MCF 10A (cell line): ENCODE data around the gene TCEAL2. TPM values are rescaled to one million over a fixed set of nuclear protein-coding genes. Genes with fewer than 3 reads are reported as not detected.
A peak's percentile ranks its signal among the peaks of the same experiment; 100 is the strongest.
"Not testable (repeated sequence)": the region's sequence is repeated elsewhere in the genome, so short reads cannot be mapped to it uniquely, and the experiment has no call there.

ENCODE experiments used
- Bru-seq: library from RNA; stranded (reverse); fragments of 400-500 nt; gene quantifications from one replicate; lab custom pipeline; 2021; lab: Mats Ljungman, UMichigan
- BruChase-seq, 2 experiments: library from RNA; stranded (reverse); fragments of 400-500 nt; gene quantifications; one replicate each; lab custom pipeline; 2021; lab: Mats Ljungman, UMichigan
- BruUV-seq: library from RNA; stranded (reverse); fragments of 400-500 nt; replicated peaks from 2 replicates; lab custom pipeline; 2021; lab: Mats Ljungman, UMichigan
- CTCF ChIA-PET: fragments of 300-600 bp; sonication (Branson Sonifier 250); formaldehyde crosslinking; extraction: SDS; loops from one replicate; lab custom pipeline; 2021; ENCODE audit warnings: antibody characterized with exemption, inconsistent platforms; lab: Yijun Ruan, JAX
- POLR2A ChIA-PET: fragments of 300-600, 350-650 bp; sonication (Branson Sonifier 250); formaldehyde crosslinking; extraction: SDS; loops from one replicate; lab custom pipeline; 2020; ENCODE audit warnings: antibody characterized with exemption, inconsistent platforms; lab: Yijun Ruan, JAX
- DNase-seq: peaks from one replicate; pipeline ENCODE4 v3.0.0-alpha.2; 2018; ENCODE audit not compliant: unreplicated experiment
- H3K27ac Mint-ChIP-seq: one replicate; pipeline ENCODE4 v1.8.0; 2022; ENCODE audit warnings: mild to moderate bottlenecking, low read depth, mixed read lengths; ENCODE audit not compliant: unreplicated experiment
- H3K27me3 Mint-ChIP-seq: one replicate; pipeline ENCODE4 v1.8.0; 2022; ENCODE audit warnings: mixed read lengths; ENCODE audit not compliant: insufficient read depth, unreplicated experiment
- H3K36me3 Mint-ChIP-seq: one replicate; pipeline ENCODE4 v1.8.0; 2022; ENCODE audit warnings: mild to moderate bottlenecking, moderate library complexity, mixed read lengths; ENCODE audit not compliant: insufficient read depth, unreplicated experiment
- H3K4me1 Mint-ChIP-seq: one replicate; pipeline ENCODE4 v1.8.0; 2022; ENCODE audit warnings: mixed read lengths; ENCODE audit not compliant: insufficient read depth, unreplicated experiment
- H3K4me3 Mint-ChIP-seq: one replicate; pipeline ENCODE4 v1.8.0; 2022; ENCODE audit warnings: mild to moderate bottlenecking, moderate library complexity, mixed read lengths; ENCODE audit not compliant: unreplicated experiment
- H3K9me3 Mint-ChIP-seq: one replicate; pipeline ENCODE4 v1.8.0; 2022; ENCODE audit warnings: mixed read lengths; ENCODE audit not compliant: unreplicated experiment
- CTCF ChIP-seq: fragments of 200-600 bp; IDR thresholded peaks from one replicate; pipeline ENCODE4 v1.8.0; 2022; ENCODE audit warnings: antibody characterized with exemption, mild to moderate bottlenecking; ENCODE audit not compliant: unreplicated experiment
- intact Hi-C: fragments of 100-400 bp; cut with micrococcal nuclease; formaldehyde crosslinking; loops from 2 replicates; pipeline ENCODE4 v1.14.1; 2022
- long read RNA-seq: library from polyadenylated mRNA; stranded (forward); transcript quantifications from one replicate; pipeline ENCODE4 v2.0.0, GENCODE V29; 2022
- total RNA-seq: library from RNA; stranded (reverse); gene quantifications from 2 replicates; pipeline ENCODE4 v1.2.3, GENCODE V29; 2022

Gene TCEAL2
- total RNA-seq (not detected in 2 replicates), Bru-seq, nascent RNA (not detected), BruChase-seq, experiment 1, labeled RNA remaining after a 6-hour chase (not detected), BruChase-seq, experiment 2, labeled RNA remaining after a 2-hour chase (not detected)
- long read RNA-seq: 0 reads

- intact Hi-C loops, DNase-seq, CTCF ChIA-PET, H3K4me1 Mint-ChIP-seq, H3K36me3 Mint-ChIP-seq, BruUV-seq, POLR2A ChIA-PET, H3K4me3 Mint-ChIP-seq, H3K27ac Mint-ChIP-seq, H3K9me3 Mint-ChIP-seq: not testable (repeated sequence)
- H3K27me3 Mint-ChIP-seq: peaks cover 62% of the 10 kb centered on the region
These were observed at the start of gene TCEAL2 for GRCh38 chrX:102125436-102125835. TCEAL2 (plus strand) TSS chrX:102125679; CDS start chrX:102126831, 1,152 bp downstream.

- ChIA-PET POLR2A (no interaction called here), CTCF (no interaction called here)
- no peak for DNase-seq
- H3K27me3 Mint-ChIP-seq: peaks cover 76% of the 10 kb centered on the region
- no peaks in the 10 kb centered on the region for H3K4me1 Mint-ChIP-seq
- intact Hi-C loops: no loop called here
- no peaks in the 10 kb centered on the region for H3K36me3 Mint-ChIP-seq
- no peaks in the 10 kb centered on the region for H3K9me3 Mint-ChIP-seq
- TF ChIP-seq CTCF: no peak
- H3K4me3 Mint-ChIP-seq: no peak overlapping the region
- no TSS peak for BruUV-seq
- no peak overlapping the region for H3K27ac Mint-ChIP-seq
These were observed 48.1 kb upstream of the TCEAL2 start for GRCh38 chrX:102077426-102077825.

- no peak overlapping the region for H3K4me3 Mint-ChIP-seq
- peak; percentile 4 for TF ChIP-seq CTCF
- H3K4me1 Mint-ChIP-seq: no peaks in the 10 kb centered on the region
- H3K27me3 Mint-ChIP-seq: peaks cover 53% of the 10 kb centered on the region
- intact Hi-C loops: loop anchor here (5.0 kb wide), 2 partner anchors 488 to 668 kb away; no protein-coding TSS in a partner anchor
- POLR2A ChIA-PET: no interaction called here
- DNase-seq: peak; percentile 23
- BruUV-seq: no TSS peak
- no peaks in the 10 kb centered on the region for H3K36me3 Mint-ChIP-seq
- CTCF ChIA-PET: no interaction called here
- no peak overlapping the region for H3K27ac Mint-ChIP-seq
- peaks cover 13% of the 10 kb centered on the region for H3K9me3 Mint-ChIP-seq
These were observed 39.8 kb upstream of the TCEAL2 start for GRCh38 chrX:102085706-102086105.

GRCh38 chrX:102113367-102113766 is 12.1 kb upstream of the TCEAL2 start:
- Mint-ChIP-seq H3K36me3 (no peaks in the 10 kb centered on the region), H3K4me3 (no peak overlapping the region), H3K27me3 (peaks cover 17% of the 10 kb centered on the region), H3K9me3 (peaks cover 18% of the 10 kb centered on the region), H3K27ac (no peak overlapping the region), H3K4me1 (no peaks in the 10 kb centered on the region)
- no peak for DNase-seq
- intact Hi-C loops: no loop called here
- TF ChIP-seq CTCF: no peak
- ChIA-PET CTCF (no interaction called here), POLR2A (no interaction called here)
- no TSS peak for BruUV-seq
